Measurements from ENCODE around the gene WDR62.

WDR62 gene

GRCh38 chr19:36082916-36083315, 28.2 kb downstream of the WDR62 start:
- no peak for DNase-seq (ENCODE audit: low read depth in 1 of 2, low spot score in 1 of 2)
- Histone ChIP-seq H3K27me3 (ENCODE audit: insufficient read depth, poor library complexity, severe bottlenecking) (no peaks in the 10 kb centered on the region), H3K4me3 (replicated peaks; ENCODE audit: insufficient read depth, low read length) (no peak overlapping the region), H3K27ac (replicated peaks) (no peak overlapping the region)
- TF ChIP-seq GABPA (IDR thresholded peaks at IDR 0.05; ENCODE audit: low read depth) (no peak), REST (IDR thresholded peaks at IDR 0.05; ENCODE audit: insufficient replicate concordance, low read depth) (no peak), CTCF (IDR thresholded peaks at IDR 0.05; ENCODE audit: insufficient read depth, low read length) (no peak), POLR2AphosphoS5 (IDR thresholded peaks at IDR 0.05; ENCODE audit: low read depth) (no peak), SPI1 (IDR thresholded peaks at IDR 0.05; ENCODE audit: borderline replicate concordance, low read depth) (no peak)

GRCh38 chr19:36084231-36085009, 29.7 kb downstream of the WDR62 start:
- Histone ChIP-seq H3K27me3 (ENCODE audit: insufficient read depth, poor library complexity, severe bottlenecking) (no peaks in the 10 kb centered on the region), H3K4me3 (replicated peaks; ENCODE audit: insufficient read depth, low read length) (no peak overlapping the region), H3K27ac (replicated peaks) (no peak overlapping the region)
- DNase-seq (ENCODE audit: low read depth in 1 of 2, low spot score in 1 of 2) = no peak
- TF ChIP-seq SPI1 (IDR thresholded peaks at IDR 0.05; ENCODE audit: borderline replicate concordance, low read depth) = no peak
- no peak for TF ChIP-seq POLR2AphosphoS5 (IDR thresholded peaks at IDR 0.05; ENCODE audit: low read depth)
- no peak for TF ChIP-seq REST (IDR thresholded peaks at IDR 0.05; ENCODE audit: insufficient replicate concordance, low read depth)
- no peak for TF ChIP-seq GABPA (IDR thresholded peaks at IDR 0.05; ENCODE audit: low read depth)
- no peak for TF ChIP-seq CTCF (IDR thresholded peaks at IDR 0.05; ENCODE audit: insufficient read depth, low read length)

- TF ChIP-seq POLR2AphosphoS5 (IDR thresholded peaks at IDR 0.05; ENCODE audit: low read depth) (no peak), SPI1 (IDR thresholded peaks at IDR 0.05; ENCODE audit: borderline replicate concordance, low read depth) (no peak), GABPA (IDR thresholded peaks at IDR 0.05; ENCODE audit: low read depth) (no peak), CTCF (IDR thresholded peaks at IDR 0.05; ENCODE audit: insufficient read depth, low read length) (no peak), REST (IDR thresholded peaks at IDR 0.05; ENCODE audit: insufficient replicate concordance, low read depth) (no peak)
- Histone ChIP-seq H3K4me3 (replicated peaks; ENCODE audit: insufficient read depth, low read length) (no peak overlapping the region), H3K27ac (replicated peaks) (no peak overlapping the region), H3K27me3 (ENCODE audit: insufficient read depth, poor library complexity, severe bottlenecking) (no peaks in the 10 kb centered on the region)
- DNase-seq (ENCODE audit: low read depth in 1 of 2, low spot score in 1 of 2) = no peak
Measured at GRCh38 chr19:36086326-36086725, 31.6 kb downstream of the WDR62 start.
